GM12878 (cell line): ENCODE results near the gene BHLHA9. TPM values are rescaled to one million over a fixed set of nuclear protein-coding genes. Genes with fewer than 3 reads are reported as not detected.

Experiments used
- ATF7 ChIP-seq: fragments of 450-650 bp; IDR thresholded peaks from 2 replicates; pipeline ENCODE4 v1.6.1; 2016; ENCODE audit warnings: low read depth, mild to moderate bottlenecking
- BCL11A ChIP-seq: IDR thresholded peaks from 2 replicates; pipeline ENCODE4 v1.6.1; 2011; ENCODE audit warnings: low read depth, low read length
- CEBPB ChIP-seq, 2 experiments: fragments of 150-350 bp in 1 of 2; IDR thresholded peaks; 2 replicates each; pipeline ENCODE4 v1.6.1; 2012 to 2014; ENCODE audit warnings: low read depth in 2 of 2, low read length in 2 of 2, borderline replicate concordance in 1 of 2, inconsistent platforms in 1 of 2
- CHD1 ChIP-seq: IDR thresholded peaks from 2 replicates; pipeline ENCODE4 v1.6.1; 2012; ENCODE audit warnings: low read depth, low read length, improper control_type of control experiment
- CHD2 ChIP-seq: IDR thresholded peaks from 2 replicates; pipeline ENCODE4 v1.6.1; 2011; ENCODE audit warnings: low read depth, low read length, improper control_type of control experiment, borderline replicate concordance
- EZH2 ChIP-seq: IDR thresholded peaks from 2 replicates; pipeline ENCODE4 v1.6.1; 2012; ENCODE audit warnings: low read depth, mild to moderate bottlenecking, control low read depth, inconsistent platforms, low read length, borderline replicate concordance; ENCODE audit not compliant: control insufficient read depth
- IKZF1 ChIP-seq: fragments of 450-650 bp; conservative IDR thresholded peaks from 2 replicates; pipeline ENCODE4 v1.6.1; 2017; ENCODE audit warnings: antibody characterized with exemption, mild to moderate bottlenecking
- JUNB ChIP-seq: IDR thresholded peaks from 2 replicates; pipeline ENCODE4 v1.6.1; 2016; ENCODE audit warnings: antibody characterized with exemption, mild to moderate bottlenecking
- MEF2B ChIP-seq: fragments of 450-650 bp; IDR thresholded peaks from 2 replicates; pipeline ENCODE4 v1.6.1; 2018; ENCODE audit warnings: mild to moderate bottlenecking, moderate library complexity; ENCODE audit not compliant: partially characterized antibody, poor library complexity, severe bottlenecking
- MTA2 ChIP-seq: fragments of 450-650 bp; IDR thresholded peaks from 2 replicates; pipeline ENCODE4 v1.6.1; 2016; ENCODE audit warnings: low read depth, mild to moderate bottlenecking, moderate library complexity
- MYB ChIP-seq: fragments of 150-350 bp; IDR thresholded peaks from 2 replicates; pipeline ENCODE4 v1.6.1; 2014; ENCODE audit warnings: mild to moderate bottlenecking, low read depth, low read length, borderline replicate concordance
- NFXL1 ChIP-seq: fragments of 450-650 bp; IDR thresholded peaks from 2 replicates; pipeline ENCODE4 v1.6.1; 2017; ENCODE audit warnings: antibody characterized with exemption, mild to moderate bottlenecking, borderline replicate concordance
- POLR2A ChIP-seq: IDR thresholded peaks from 2 replicates; pipeline ENCODE4 v1.6.1; 2011; ENCODE audit warnings: low read depth, mild to moderate bottlenecking, low read length
- RAD21 ChIP-seq: IDR thresholded peaks from 2 replicates; pipeline ENCODE4 v1.6.1; 2011; ENCODE audit warnings: mild to moderate bottlenecking, low read depth, low read length, moderate library complexity; ENCODE audit not compliant: insufficient read depth
- SIN3A ChIP-seq: IDR thresholded peaks from 2 replicates; pipeline ENCODE4 v1.6.1; 2012; ENCODE audit warnings: low read depth, low read length, improper control_type of control experiment
- SP1 ChIP-seq: IDR thresholded peaks from one replicate; pipeline ENCODE4 v1.6.1; 2011; ENCODE audit warnings: low read depth, low read length
- SREBF2 ChIP-seq: IDR thresholded peaks from 2 replicates; pipeline ENCODE4 v1.6.1; 2012; ENCODE audit warnings: mild to moderate bottlenecking, low read length
- STAT3 ChIP-seq: IDR thresholded peaks from 2 replicates; pipeline ENCODE4 v1.6.1; 2011; ENCODE audit warnings: low read depth, low read length, improper control_type of control experiment
- SUPT20H ChIP-seq: IDR thresholded peaks from 2 replicates; pipeline ENCODE4 v1.6.1; 2011; ENCODE audit warnings: low read depth, mild to moderate bottlenecking, low read length, moderate library complexity, borderline replicate concordance; ENCODE audit not compliant: control insufficient read depth
- TCF12 ChIP-seq: IDR thresholded peaks from 2 replicates; pipeline ENCODE4 v1.6.1; 2011; ENCODE audit warnings: low read depth, mild to moderate bottlenecking, low read length
- ZBED1 ChIP-seq: IDR thresholded peaks from 2 replicates; pipeline ENCODE4 v1.6.1; 2016; ENCODE audit warnings: borderline replicate concordance
- ZNF274 ChIP-seq: IDR thresholded peaks from one replicate; pipeline ENCODE4 v1.8.0; 2011; ENCODE audit not compliant: insufficient read length, insufficient read depth
- polyA plus RNA-seq, 11 experiments: library from polyadenylated mRNA; depleted of rRNA in 4 of 11; unstranded in 6 of 11; stranded (reverse) in 5 of 11; fragments of >200 nt; fragmentation: Nextera tagmentation in 4 of 11; fragmentation: Illumina TruSeq in 1 of 11; extraction: Ambion mirVana in 4 of 11; extraction: Trizol in 1 of 11; gene quantifications; 1 replicate in 1 of 11; 2 replicates in 10 of 11; pipeline versions ENCODE4 v1.2.1 to v1.2.3, GENCODE V29; 2011 to 2016; ENCODE audit warnings: inconsistent platforms in 2 of 11, missing spikeins in 2 of 11, low read depth in 1 of 11
- total RNA-seq, 4 experiments: library from RNA; depleted of rRNA in 3 of 4; stranded (reverse); fragments of >200 nt in 3 of 4; fragmentation: Illumina TruSeq in 1 of 4; extraction: Trizol in 1 of 4; gene quantifications; 2 replicates each; pipeline versions ENCODE4 v1.2.1 to v1.2.3, GENCODE V29; 2013 to 2021
- TF ChIP-seq, protein P1 (sequence below): fragments of 150-350 bp; IDR thresholded peaks from 2 replicates; pipeline ENCODE4 v1.6.1; 2014; ENCODE audit warnings: mild to moderate bottlenecking, low read depth, low read length
- TF ChIP-seq, protein P2 (sequence below): fragments of 450-650 bp; IDR thresholded peaks from 2 replicates; pipeline ENCODE4 v1.6.1; 2016; ENCODE audit warnings: mild to moderate bottlenecking
- TF ChIP-seq, protein P3 (sequence below): IDR thresholded peaks from 2 replicates; pipeline ENCODE4 v1.6.1; 2012; ENCODE audit warnings: low read depth, low read length, improper control_type of control experiment
- TF ChIP-seq, protein P4 (sequence below): fragments of 450-650 bp; IDR thresholded peaks from 2 replicates; pipeline ENCODE4 v1.6.1; 2018; ENCODE audit warnings: borderline replicate concordance, mild to moderate bottlenecking; ENCODE audit not compliant: partially characterized antibody
- TF ChIP-seq, protein P5 (sequence below): fragments of 450-650 bp; IDR thresholded peaks from 2 replicates; pipeline ENCODE4 v1.6.1; 2014; ENCODE audit warnings: mild to moderate bottlenecking

BHLHA9 gene
- total and polyA plus RNA-seq, 10 of the 15 experiments (the other 5 are each of a cell fraction or from before 2014, with no cell fraction given), result not detected

DNA sequence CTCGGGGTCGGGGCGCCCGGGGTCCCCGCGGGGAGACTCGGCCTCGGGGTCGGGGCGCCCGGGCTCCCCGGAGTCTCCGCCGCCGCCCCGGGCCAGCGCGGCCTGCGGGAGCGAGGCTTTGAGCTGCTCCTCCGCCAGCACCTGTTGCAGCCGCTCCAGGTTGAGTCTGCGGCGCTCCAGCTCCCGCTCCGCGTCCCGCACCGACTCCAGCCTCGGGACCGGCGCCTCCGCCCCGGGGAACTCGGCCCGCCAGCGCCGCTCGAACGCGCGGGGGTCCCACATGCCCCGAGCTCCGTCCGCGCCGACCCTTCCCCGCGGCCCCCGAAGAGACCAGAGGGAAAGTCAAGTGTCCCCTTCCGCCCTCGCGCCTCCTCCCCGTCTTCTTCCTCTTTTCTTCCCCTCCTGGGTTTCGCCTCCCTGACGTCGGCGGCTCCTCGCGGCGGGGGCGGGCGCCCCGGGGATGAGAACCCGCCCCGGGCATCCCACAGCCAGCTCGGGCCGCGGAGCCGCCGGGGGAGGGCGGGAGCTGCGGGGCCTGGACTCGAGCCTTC, 40.8 kb upstream of the BHLHA9 start (continued):
- TF ChIP-seq, protein P1, sequence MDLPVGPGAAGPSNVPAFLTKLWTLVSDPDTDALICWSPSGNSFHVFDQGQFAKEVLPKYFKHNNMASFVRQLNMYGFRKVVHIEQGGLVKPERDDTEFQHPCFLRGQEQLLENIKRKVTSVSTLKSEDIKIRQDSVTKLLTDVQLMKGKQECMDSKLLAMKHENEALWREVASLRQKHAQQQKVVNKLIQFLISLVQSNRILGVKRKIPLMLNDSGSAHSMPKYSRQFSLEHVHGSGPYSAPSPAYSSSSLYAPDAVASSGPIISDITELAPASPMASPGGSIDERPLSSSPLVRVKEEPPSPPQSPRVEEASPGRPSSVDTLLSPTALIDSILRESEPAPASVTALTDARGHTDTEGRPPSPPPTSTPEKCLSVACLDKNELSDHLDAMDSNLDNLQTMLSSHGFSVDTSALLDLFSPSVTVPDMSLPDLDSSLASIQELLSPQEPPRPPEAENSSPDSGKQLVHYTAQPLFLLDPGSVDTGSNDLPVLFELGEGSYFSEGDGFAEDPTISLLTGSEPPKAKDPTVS, result no peak
- TF ChIP-seq SREBF2 (no peak), JUNB (no peak), SIN3A (no peak), STAT3 (no peak), SP1 (no peak), POLR2A (peak; percentile 90), ATF7 (no peak), TCF12 (no peak), SUPT20H (no peak), NFXL1 (no peak), MYB (no peak), ZNF274 (no peak), ZBED1 (no peak), RAD21 (no peak), IKZF1 (peak; percentile 93), CEBPB (IDR thresholded peaks at IDR 0.05; ENCODE audit: borderline replicate concordance in 1 of 2, low read depth in 2 of 2, low read length in 2 of 2) (no peak), CHD1 (no peak), EZH2 (no peak), MEF2B (no peak), MTA2 (no peak), BCL11A (no peak), CHD2 (no peak)
- TF ChIP-seq, protein P2, sequence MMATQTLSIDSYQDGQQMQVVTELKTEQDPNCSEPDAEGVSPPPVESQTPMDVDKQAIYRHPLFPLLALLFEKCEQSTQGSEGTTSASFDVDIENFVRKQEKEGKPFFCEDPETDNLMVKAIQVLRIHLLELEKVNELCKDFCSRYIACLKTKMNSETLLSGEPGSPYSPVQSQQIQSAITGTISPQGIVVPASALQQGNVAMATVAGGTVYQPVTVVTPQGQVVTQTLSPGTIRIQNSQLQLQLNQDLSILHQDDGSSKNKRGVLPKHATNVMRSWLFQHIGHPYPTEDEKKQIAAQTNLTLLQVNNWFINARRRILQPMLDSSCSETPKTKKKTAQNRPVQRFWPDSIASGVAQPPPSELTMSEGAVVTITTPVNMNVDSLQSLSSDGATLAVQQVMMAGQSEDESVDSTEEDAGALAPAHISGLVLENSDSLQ, result no peak
- TF ChIP-seq, protein P3, sequence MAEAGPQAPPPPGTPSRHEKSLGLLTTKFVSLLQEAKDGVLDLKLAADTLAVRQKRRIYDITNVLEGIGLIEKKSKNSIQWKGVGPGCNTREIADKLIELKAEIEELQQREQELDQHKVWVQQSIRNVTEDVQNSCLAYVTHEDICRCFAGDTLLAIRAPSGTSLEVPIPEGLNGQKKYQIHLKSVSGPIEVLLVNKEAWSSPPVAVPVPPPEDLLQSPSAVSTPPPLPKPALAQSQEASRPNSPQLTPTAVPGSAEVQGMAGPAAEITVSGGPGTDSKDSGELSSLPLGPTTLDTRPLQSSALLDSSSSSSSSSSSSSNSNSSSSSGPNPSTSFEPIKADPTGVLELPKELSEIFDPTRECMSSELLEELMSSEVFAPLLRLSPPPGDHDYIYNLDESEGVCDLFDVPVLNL, result no peak
- TF ChIP-seq, protein P4, sequence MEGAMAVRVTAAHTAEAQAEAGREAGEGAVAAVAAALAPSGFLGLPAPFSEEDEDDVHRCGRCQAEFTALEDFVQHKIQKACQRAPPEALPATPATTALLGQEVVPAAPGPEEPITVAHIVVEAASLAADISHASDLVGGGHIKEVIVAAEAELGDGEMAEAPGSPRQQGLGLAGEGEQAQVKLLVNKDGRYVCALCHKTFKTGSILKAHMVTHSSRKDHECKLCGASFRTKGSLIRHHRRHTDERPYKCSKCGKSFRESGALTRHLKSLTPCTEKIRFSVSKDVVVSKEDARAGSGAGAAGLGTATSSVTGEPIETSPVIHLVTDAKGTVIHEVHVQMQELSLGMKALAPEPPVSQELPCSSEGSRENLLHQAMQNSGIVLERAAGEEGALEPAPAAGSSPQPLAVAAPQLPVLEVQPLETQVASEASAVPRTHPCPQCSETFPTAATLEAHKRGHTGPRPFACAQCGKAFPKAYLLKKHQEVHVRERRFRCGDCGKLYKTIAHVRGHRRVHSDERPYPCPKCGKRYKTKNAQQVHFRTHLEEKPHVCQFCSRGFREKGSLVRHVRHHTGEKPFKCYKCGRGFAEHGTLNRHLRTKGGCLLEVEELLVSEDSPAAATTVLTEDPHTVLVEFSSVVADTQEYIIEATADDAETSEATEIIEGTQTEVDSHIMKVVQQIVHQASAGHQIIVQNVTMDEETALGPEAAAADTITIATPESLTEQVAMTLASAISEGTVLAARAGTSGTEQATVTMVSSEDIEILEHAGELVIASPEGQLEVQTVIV, result no peak
- TF ChIP-seq, protein P5, sequence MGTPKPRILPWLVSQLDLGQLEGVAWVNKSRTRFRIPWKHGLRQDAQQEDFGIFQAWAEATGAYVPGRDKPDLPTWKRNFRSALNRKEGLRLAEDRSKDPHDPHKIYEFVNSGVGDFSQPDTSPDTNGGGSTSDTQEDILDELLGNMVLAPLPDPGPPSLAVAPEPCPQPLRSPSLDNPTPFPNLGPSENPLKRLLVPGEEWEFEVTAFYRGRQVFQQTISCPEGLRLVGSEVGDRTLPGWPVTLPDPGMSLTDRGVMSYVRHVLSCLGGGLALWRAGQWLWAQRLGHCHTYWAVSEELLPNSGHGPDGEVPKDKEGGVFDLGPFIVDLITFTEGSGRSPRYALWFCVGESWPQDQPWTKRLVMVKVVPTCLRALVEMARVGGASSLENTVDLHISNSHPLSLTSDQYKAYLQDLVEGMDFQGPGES, result no peak
